ENCODE results near the gene TNFRSF18.
"Not testable (repeated sequence)": the region's sequence is repeated elsewhere in the genome, so short reads cannot be mapped to it uniquely, and the experiment has no call there.

TNFRSF18 gene

GRCh38 chr1:1206376-1206965, at the start of gene TNFRSF18:
TSS of gene TNFRSF18 (minus strand) at chr1:1206592. CDS start at chr1:1206571, 21 bp downstream.
- DNase-seq: peak; percentile 54 to 57

- no peak for DNase-seq
Observed at GRCh38 chr1:1255611-1256010, 49.2 kb upstream of the TNFRSF18 start.

- DNase-seq: no peak
Observed at GRCh38 chr1:1255078-1255477, 48.7 kb upstream of the TNFRSF18 start.

- DNase-seq: no peak
Observed at GRCh38 chr1:1254667-1254998, 48.2 kb upstream of the TNFRSF18 start.

- no peak for DNase-seq
Observed at GRCh38 chr1:1253972-1254666, 47.7 kb upstream of the TNFRSF18 start.

- DNase-seq: no peak
Observed at GRCh38 chr1:1253314-1253713, 46.9 kb upstream of the TNFRSF18 start.

GRCh38 chr1:1250786-1251284, 44.4 kb upstream of the TNFRSF18 start:
- DNase-seq: peak; percentile 53 to 60

- DNase-seq: not testable (repeated sequence)
Observed at GRCh38 chr1:1248009-1248913, 41.9 kb upstream of the TNFRSF18 start.

GRCh38 chr1:1247341-1247913, 41.0 kb upstream of the TNFRSF18 start:
- DNase-seq: no peak

GRCh38 chr1:1246577-1247340, 40.4 kb upstream of the TNFRSF18 start, which contains the start of gene C1QTNF12:
TSS of gene C1QTNF12 (minus strand) at chr1:1246722. CDS start at chr1:1246690, 32 bp downstream.
- no peak for DNase-seq

GRCh38 chr1:1245817-1246576, 39.6 kb upstream of the TNFRSF18 start:
- no peak for DNase-seq

- DNase-seq: no peak
Observed at GRCh38 chr1:1245178-1245816, 38.9 kb upstream of the TNFRSF18 start.

GRCh38 chr1:1244192-1244811, 37.9 kb upstream of the TNFRSF18 start:
- DNase-seq: no peak

- no peak for DNase-seq
Observed at GRCh38 chr1:1243807-1244191, 37.4 kb upstream of the TNFRSF18 start.

- no peak for DNase-seq
Observed at GRCh38 chr1:1243266-1243660, 36.9 kb upstream of the TNFRSF18 start.

GRCh38 chr1:1242461-1243265, 36.3 kb upstream of the TNFRSF18 start:
- no peak for DNase-seq

- no peak for DNase-seq
Observed at GRCh38 chr1:1241588-1242219, 35.3 kb upstream of the TNFRSF18 start.

GRCh38 chr1:1240822-1241587, 34.6 kb upstream of the TNFRSF18 start:
- DNase-seq: no peak

Measured in activated CD4-positive, alpha-beta T cell treated with anti-CD3 and anti-CD28 coated beads, Interleukin-2, amount 50 U/mL, for 4 hours (primary cell).